ENCODE results near the gene PRR16.

DNA sequence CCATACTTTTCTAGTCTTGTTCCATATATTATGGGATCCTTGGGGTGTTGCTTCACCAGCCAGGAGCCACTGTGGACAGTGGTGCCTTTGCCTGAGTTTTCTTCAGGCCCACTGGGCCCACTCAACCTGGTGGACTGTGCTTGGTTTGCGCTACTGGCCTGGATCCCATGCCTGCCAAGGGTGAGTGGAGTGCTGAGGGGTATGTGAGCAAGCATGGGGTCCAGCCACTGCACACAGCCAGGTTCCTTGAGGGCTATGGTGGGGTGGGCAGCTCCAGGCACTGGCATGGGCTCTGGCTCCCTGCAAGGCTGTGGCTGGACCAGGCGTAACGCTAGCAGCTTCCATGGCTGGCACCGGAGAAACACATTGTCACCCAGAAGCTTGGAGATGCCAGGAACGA lies 13.2 kb upstream of the PRR16 start:
- TF ChIP-seq, protein P1, sequence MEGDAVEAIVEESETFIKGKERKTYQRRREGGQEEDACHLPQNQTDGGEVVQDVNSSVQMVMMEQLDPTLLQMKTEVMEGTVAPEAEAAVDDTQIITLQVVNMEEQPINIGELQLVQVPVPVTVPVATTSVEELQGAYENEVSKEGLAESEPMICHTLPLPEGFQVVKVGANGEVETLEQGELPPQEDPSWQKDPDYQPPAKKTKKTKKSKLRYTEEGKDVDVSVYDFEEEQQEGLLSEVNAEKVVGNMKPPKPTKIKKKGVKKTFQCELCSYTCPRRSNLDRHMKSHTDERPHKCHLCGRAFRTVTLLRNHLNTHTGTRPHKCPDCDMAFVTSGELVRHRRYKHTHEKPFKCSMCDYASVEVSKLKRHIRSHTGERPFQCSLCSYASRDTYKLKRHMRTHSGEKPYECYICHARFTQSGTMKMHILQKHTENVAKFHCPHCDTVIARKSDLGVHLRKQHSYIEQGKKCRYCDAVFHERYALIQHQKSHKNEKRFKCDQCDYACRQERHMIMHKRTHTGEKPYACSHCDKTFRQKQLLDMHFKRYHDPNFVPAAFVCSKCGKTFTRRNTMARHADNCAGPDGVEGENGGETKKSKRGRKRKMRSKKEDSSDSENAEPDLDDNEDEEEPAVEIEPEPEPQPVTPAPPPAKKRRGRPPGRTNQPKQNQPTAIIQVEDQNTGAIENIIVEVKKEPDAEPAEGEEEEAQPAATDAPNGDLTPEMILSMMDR (IDR thresholded peaks at IDR 0.05): no peak
- TF ChIP-seq POLR2A (IDR thresholded peaks at IDR 0.05): no peak
